Osteoblast (primary cell): ENCODE measurements around the gene ZNF598. TPM values are rescaled to one million over a fixed set of nuclear protein-coding genes. Genes with fewer than 3 reads are reported as not detected.

ENCODE experiments used
- DNase-seq: peaks from one replicate; pipeline ENCODE4 v3.0.0; 2011; ENCODE audit warnings: low spot score, mixed read lengths; ENCODE audit not compliant: insufficient read length; ENCODE audit errors: missing footprints
- H2AFZ ChIP-seq: 2 replicates; pipeline ENCODE4 v1.6.0; 2011; ENCODE audit warnings: mild to moderate bottlenecking, low read length
- H3K27ac ChIP-seq: 2 replicates; pipeline ENCODE4 v1.5.1; 2011; ENCODE audit warnings: mild to moderate bottlenecking, low read depth, low read length, moderate library complexity
- H3K27me3 ChIP-seq: 2 replicates; pipeline ENCODE4 v1.6.0; 2012; ENCODE audit warnings: mild to moderate bottlenecking, control low read depth, inconsistent platforms, low read length, moderate library complexity; ENCODE audit not compliant: insufficient read depth
- H3K36me3 ChIP-seq: 2 replicates; pipeline ENCODE4 v1.5.1; 2011; ENCODE audit warnings: mild to moderate bottlenecking, low read length, control low read depth, moderate library complexity; ENCODE audit not compliant: insufficient read depth
- H3K4me1 ChIP-seq: 2 replicates; pipeline ENCODE4 v1.5.1; 2011; ENCODE audit warnings: mild to moderate bottlenecking, low read length, control low read depth, moderate library complexity; ENCODE audit not compliant: insufficient read depth
- H3K4me2 ChIP-seq: 2 replicates; pipeline ENCODE4 v1.6.0; 2011; ENCODE audit warnings: mild to moderate bottlenecking, low read length; ENCODE audit not compliant: insufficient read depth
- H3K4me3 ChIP-seq: fragments of 200-600 bp; sonication (generic); 3 replicates; pipeline ENCODE4 v1.5.1; 2012; ENCODE audit warnings: mild to moderate bottlenecking, low read length, inconsistent platforms; ENCODE audit not compliant: insufficient read depth
- H3K79me2 ChIP-seq: 2 replicates; pipeline ENCODE4 v1.6.0; 2012; ENCODE audit warnings: mild to moderate bottlenecking, low read length, control low read depth, inconsistent platforms; ENCODE audit not compliant: insufficient read depth
- H3K9me3 ChIP-seq: 2 replicates; pipeline ENCODE4 v1.5.1; 2011; ENCODE audit warnings: low read depth, low read length, control low read depth
- H4K20me1 ChIP-seq: 2 replicates; pipeline ENCODE4 v1.6.0; 2012; ENCODE audit warnings: mild to moderate bottlenecking, low read length, control low read depth; ENCODE audit not compliant: insufficient read depth
- CTCF ChIP-seq: IDR thresholded peaks from 2 replicates; pipeline ENCODE4 v1.5.1; 2011; ENCODE audit warnings: mild to moderate bottlenecking, low read depth, low read length, moderate library complexity; ENCODE audit errors: extremely low read depth
- total RNA-seq: library from RNA; depleted of rRNA; stranded (reverse); fragments of >200 nt; gene quantifications from 2 replicates; pipeline ENCODE4 v1.2.3, GENCODE V29; 2012

The ZNF598 gene
- total RNA-seq, 1 donor = 21.0 TPM

GRCh38 chr16:2006317-2006716 is 3.3 kb downstream of the ZNF598 start:
- no peaks in the 10 kb centered on the region for H3K9me3 ChIP-seq
- H3K36me3 ChIP-seq = peaks cover 22% of the 10 kb centered on the region
- peaks cover 32% of the 10 kb centered on the region for H3K4me1 ChIP-seq
- H4K20me1 ChIP-seq = peaks cover 71% of the 10 kb centered on the region
- no peak overlapping the region for H2AFZ ChIP-seq
- TF ChIP-seq CTCF = no peak
- no peaks in the 10 kb centered on the region for H3K27me3 ChIP-seq
- no peak overlapping the region for H3K4me3 ChIP-seq
- no peak for DNase-seq
- H3K79me2 ChIP-seq = peaks cover 91% of the 10 kb centered on the region
- H3K4me2 ChIP-seq = no peak overlapping the region
- no peak overlapping the region for H3K27ac ChIP-seq

- H3K79me2 ChIP-seq = peaks cover 94% of the 10 kb centered on the region
- H4K20me1 ChIP-seq = peaks cover 71% of the 10 kb centered on the region
- peaks cover 31% of the 10 kb centered on the region for H3K4me1 ChIP-seq
Measured at GRCh38 chr16:2005646-2006045, 4.0 kb downstream of the ZNF598 start.

GRCh38 chr16:2004795-2005517 is 4.7 kb downstream of the ZNF598 start:
- Histone ChIP-seq H3K36me3 (peaks cover 33% of the 10 kb centered on the region), H3K4me3 (no peak overlapping the region), H3K4me1 (peaks cover 25% of the 10 kb centered on the region), H3K27ac (no peak overlapping the region), H3K9me3 (no peaks in the 10 kb centered on the region), H3K4me2 (no peak overlapping the region), H3K79me2 (peaks cover 87% of the 10 kb centered on the region), H2AFZ (no peak overlapping the region), H3K27me3 (no peaks in the 10 kb centered on the region), H4K20me1 (peaks cover 71% of the 10 kb centered on the region)
- no peak for DNase-seq
- TF ChIP-seq CTCF = no peak

More at GRCh38 chr16:2005646-2006045, 4.0 kb downstream of the ZNF598 start:
- Histone ChIP-seq H3K9me3 (no peaks in the 10 kb centered on the region), H2AFZ (no peak overlapping the region), H3K27me3 (no peaks in the 10 kb centered on the region), H3K27ac (no peak overlapping the region), H3K36me3 (peaks cover 28% of the 10 kb centered on the region), H3K4me2 (no peak overlapping the region), H3K4me3 (no peak overlapping the region)
- TF ChIP-seq CTCF = no peak
- DNase-seq = no peak

- Histone ChIP-seq H3K36me3 (peaks cover 42% of the 10 kb centered on the region), H3K79me2 (peaks cover 80% of the 10 kb centered on the region), H3K4me2 (peak overlapping the region; percentile 57), H3K4me1 (peaks cover 24% of the 10 kb centered on the region), H3K27me3 (no peaks in the 10 kb centered on the region), H3K4me3 (no peak overlapping the region), H3K27ac (no peak overlapping the region), H4K20me1 (peaks cover 70% of the 10 kb centered on the region), H2AFZ (no peak overlapping the region), H3K9me3 (no peaks in the 10 kb centered on the region)
- peak; percentile 100 for DNase-seq
- peak; percentile 87 for TF ChIP-seq CTCF
Measured at GRCh38 chr16:2003827-2004641, 5.6 kb downstream of the ZNF598 start.
